CD1c-positive myeloid dendritic cell (primary cell): ENCODE results near the gene GPR146.
A peak's percentile ranks its signal among the peaks of the same experiment; 100 is the strongest.

Experiments
- DNase-seq: peaks from one replicate; pipeline ENCODE4 v3.0.0-alpha.2; 2016; ENCODE audit errors: extremely low spot score

GPR146 gene

DNA sequence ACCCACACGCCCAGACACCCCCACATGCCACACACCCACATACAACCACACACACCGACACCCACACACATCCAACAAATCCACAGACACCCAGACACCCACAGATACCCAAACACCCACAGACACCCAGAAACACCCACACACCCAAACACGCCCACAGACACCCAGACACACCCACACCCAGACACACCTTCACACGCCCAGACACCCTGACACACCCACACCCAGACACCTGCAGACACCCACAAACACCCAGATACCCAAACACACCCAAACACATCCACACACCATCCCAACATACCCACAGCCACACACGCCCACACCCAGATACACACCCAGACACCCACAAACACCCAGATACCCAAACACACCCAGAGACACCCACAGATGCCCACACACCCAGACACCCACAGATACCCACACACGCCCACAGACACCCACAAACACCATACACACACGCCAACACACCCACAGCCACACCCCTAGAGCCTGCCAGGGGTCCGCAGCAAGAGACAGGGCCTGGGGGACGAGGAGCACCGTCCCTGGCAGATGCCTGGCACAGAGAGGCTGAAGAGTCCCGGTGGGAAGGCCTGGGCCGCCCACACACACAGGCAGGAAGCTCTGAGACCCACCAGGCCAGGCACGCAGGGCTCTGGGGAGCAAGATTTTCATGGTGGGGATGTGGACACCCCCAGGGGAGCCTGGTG is 32.9 kb upstream of the GPR146 start:
- DNase-seq: peak; percentile 10

DNA sequence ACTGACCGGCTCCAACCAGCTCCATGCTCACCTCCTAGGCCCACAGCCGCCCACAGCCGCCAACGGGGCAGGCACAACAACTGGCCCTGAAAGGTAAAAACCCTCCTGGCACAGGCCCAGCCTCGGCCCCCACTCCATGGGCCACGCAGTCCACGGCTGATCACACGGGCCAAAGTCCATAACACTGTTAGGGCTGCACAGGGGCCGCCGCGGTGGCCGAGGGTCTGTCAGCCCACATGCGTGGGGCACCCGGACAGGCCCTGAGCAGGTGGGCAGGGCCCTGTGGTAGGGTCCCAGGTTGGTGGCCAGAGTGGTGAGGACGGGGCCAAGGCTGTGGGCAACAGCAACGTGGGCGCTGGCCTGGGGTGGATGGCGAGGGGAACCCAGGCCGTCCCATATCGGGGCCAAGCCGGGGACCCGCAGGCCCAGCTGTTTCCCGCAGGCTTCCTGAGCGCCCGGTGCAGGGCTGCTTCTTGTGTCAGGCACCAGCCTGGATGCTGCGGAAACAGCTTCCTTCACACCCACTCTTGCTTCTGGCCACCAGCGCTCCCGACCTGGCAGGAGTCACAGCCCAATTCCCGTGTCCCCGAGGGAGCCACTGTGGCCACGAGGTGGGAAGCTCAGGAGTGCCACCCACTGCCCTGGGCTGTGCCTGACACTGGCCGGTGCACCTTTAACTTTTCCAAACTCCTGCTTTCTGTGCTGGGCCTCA is 32.2 kb upstream of the GPR146 start:
- DNase-seq: peak; percentile 17

DNA sequence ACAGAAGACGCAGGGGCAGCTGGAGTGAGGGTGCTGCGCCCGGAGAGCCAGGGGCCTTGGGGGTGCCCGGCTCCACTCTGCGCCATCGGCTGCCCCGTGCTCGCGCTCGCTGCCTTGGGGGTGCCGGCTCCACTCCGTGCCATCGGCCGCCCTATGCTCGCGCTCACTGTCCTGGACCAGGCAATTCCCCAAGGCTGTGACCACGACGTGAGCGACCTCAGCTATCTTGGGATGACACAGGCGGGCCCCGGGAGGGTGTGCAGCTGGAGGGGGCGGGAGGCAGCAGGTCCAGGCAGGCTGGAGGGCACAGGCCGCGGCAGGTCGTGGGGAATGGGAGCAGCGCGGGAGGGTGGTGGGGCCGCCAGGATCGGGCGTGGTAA is 31.6 kb upstream of the GPR146 start:
- DNase-seq: no peak

DNA sequence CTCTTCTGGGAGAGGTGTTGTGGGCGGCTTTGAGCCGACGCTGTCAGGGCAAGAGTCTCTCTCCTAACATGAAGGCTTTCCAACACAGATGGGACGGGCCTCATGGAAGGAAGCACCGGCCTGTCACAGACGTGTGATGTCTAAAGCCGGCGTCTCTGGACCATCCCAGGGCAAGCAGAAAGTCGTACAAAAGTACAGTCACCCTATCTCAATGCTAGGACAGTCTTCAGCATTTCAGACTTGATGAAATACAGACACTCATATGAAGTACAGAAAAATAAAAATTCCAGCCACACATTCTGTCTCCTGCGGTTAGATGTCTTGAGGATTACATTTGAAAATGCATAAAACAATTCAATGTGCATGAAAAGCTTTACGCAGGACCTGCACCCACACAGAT is 30.8 kb upstream of the GPR146 start:
- no peak for DNase-seq

DNA sequence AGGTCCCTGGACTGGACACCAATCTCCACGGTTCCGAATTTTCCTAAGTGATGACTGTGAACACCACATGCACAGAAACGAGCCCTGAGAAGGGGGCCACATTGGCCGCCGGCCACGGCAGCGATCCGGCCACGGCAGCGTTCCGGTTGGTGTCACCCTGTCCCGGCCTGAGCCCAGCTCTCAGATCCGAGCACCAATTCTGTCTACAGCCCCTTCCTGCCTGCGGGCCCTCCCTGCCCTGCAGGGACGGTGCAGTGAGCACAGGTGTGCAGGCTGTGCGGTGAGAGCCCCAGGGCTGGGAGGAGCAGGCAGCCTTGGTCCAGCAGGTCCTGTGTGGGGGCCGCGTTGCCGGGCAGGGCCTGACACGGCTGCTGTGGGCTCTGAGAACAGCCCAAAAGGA is 29.7 kb upstream of the GPR146 start:
- DNase-seq: no peak

DNA sequence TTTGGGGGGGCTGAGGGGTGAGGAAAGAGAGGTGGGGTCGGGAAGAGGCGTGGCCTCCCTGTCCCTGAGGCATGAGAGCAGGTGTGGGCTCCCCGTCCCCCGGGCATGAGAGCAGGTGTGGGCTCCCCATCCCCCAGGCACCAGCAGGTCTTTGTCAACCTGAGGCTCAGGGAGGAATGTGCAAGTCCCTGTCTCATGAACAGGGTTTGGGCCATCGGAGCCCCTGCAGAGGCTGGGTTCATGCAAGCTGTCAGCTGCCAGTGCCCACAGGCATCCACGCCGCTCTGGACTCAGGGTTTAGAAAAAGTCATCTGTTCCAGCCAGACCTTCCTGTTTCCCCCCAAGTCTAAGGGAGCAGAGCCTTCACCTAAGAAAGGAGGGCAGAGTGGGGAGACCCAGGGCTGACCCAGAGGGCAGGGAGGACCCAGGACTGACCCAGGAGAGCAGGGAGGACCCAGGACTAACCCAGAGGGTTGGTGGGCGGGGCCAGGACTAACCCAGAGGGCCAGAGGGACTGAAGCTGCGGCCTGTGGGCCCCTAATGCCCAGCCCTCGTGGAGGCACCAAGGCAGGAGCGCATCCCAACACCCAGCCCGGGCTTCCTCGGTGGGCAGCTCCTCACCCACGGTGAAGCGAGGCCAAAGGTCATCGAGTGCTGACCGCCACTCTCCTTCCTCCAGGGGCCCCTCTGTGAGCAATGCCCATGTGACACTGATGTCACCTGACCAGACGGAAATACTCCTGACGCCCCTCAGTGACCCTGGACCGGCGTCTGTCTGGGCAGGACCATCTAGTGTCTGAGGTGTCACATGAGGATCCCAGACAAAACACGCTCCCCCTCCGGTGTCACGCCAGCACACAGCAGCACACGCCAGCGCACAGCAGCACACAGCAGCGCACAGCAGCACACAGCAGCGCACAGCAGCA is 28.9 kb upstream of the GPR146 start:
- peak; percentile 11 for DNase-seq

DNA sequence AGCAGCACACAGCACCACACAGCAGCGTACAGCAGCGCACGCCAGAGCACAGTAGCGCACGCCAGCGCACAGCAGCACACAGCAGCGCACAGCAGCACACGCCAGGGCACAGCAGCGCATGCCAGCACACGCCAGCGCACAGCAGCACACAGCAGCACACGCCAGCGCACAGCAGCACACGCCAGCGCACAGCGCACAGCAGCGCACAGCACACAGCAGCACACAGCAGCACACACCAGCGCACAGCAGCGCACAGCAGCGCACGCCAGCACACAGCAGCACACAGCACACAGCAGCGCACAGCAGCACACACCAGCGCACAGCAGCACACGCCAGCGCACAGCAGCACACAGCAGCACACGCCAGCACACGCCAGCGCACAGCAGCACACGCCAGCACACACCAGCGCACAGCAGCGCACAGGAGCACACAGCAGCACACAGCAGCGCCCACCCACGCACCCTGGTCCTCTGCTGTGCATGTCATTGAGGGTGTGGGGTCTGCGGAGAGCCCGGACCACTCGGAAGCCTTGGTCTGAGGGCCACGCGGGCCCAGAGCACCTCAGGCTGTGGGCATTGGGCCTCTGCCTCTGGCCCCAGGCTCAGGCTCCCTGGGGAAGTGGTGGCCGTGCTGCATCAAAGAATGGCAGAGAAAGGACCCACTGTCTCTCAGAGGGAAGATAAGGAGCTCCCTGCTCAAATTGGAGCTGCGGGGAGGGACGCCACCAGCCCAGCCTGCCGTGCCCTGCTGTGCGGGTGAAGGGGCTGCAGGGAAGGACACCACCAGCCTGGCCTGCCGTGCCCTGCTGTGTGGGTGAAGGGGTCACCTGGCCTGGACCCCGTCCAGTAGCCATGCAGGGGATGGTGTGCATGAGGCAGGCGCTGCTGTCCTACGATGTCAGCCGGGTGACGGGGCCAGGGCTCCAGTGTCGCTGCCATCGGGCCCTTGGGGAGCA is 27.5 kb upstream of the GPR146 start:
- no peak for DNase-seq

DNA sequence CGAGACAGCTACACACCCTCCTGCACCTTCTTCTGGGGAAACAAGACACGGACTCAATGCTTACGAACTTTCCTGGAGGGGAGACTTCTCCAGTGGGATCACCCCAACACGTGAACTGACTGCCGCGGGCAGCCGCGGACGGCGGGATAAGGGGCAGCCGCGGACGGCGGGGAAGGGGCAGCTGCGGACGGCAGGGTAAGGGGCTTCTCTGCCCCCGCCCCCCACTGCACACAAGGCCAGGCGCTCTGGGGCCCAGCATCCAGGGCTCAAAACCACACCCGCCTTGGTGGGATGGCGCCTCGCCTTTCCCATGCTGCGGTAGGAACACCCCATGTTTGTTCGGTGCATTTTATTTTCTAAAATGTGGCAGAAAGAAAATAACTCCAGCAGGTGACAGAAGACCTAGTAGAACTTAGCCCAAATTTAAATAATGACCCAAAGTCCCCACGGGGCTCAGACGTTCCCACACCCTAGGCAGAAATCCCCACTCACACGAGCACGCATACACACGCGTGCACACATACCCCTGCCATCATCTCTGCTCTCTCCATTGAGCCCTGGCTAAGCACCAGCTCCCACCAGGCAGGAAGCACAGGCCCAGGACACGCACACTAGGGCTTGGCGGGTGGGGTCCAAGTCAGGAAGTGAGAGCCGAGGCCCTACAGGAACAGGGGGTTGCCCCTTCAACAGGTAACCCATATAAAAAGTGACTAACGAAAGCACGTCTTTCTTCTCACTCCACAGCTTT is 26.6 kb upstream of the GPR146 start:
- DNase-seq: no peak

DNA sequence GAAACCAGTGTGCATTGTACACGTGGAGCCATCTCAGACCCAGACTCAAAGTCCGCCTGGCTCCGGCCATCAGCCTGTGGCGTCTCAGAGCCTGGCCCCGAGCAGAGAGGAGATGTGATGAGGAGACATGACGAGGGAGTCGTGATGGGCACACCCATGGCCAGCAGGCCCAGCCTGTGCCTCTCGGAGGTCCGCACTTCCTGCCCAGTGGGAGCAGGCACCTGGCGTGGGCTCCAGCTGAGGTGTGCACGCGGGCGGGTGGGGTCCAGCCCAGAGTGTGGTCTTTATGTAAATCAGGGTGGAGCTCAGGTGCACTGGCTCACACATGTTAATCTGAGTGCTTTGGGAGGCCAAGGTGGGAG is 26.0 kb upstream of the GPR146 start:
- DNase-seq: no peak

DNA sequence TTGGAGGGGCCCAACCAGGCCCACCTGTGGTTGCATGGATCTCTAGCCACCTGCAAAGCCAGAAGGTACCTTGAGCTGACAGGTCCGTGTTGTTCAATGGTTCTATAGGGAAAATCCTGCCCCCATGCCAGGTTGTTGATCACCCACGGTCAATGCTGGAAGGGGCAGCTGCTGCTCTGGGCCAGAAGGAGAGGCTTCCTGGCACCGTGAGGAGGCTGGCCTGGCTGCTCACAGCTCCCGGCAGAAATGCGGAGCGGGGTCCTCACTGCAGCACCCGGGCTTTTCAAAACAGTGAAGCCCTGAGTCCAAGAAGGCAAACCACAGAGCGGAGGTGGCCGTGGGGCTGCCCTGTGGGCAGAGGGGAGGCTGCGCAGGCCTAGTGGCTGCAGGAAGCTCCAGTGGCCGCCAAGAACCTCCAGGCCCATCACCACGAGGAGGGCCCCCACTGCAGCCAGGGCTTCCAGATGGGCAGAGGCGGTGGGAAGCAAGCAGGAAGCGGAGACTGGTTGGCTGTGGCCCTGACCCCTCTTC is 25.0 kb upstream of the GPR146 start:
- DNase-seq: no peak

DNA sequence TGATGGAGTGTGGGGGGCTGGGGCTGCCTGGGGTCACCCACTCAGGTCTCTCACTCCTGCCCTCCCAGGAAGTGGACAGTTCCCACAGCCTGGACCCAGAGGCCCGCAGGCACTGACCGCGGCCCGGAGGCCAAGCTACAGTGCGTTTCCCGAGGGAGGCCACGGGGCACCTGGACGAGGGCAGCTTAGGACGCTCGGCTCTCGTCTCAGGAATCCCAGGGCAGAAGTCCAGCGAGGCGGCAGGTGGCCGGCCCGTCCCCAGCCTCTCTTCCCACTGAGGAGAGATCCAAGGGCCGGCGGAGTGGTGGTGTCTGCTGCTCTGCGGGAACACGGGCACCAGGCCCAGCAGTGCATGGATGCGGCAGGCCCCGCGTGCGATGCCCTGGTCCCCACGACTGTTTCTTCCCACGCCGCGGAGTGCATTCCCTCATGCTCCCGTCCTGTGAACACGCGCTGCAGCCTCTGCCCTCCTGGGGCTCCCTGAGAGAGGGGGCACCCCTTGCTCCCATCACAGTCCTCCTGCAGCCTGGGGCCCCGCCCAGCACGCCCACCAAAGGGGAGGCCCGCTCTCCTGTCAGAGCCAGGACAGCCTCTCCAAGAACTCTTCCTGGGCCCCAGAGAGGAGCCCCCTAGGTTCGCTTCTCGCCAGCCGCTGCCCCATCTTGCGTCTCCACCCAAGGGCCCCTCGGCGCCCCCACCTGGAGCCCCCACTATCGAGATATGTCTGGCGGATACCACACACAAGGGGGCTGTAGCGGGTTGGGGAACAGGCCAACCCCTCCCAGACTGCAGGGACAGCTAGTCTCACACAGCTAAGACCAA is 24.3 kb upstream of the GPR146 start:
- no peak for DNase-seq

DNA sequence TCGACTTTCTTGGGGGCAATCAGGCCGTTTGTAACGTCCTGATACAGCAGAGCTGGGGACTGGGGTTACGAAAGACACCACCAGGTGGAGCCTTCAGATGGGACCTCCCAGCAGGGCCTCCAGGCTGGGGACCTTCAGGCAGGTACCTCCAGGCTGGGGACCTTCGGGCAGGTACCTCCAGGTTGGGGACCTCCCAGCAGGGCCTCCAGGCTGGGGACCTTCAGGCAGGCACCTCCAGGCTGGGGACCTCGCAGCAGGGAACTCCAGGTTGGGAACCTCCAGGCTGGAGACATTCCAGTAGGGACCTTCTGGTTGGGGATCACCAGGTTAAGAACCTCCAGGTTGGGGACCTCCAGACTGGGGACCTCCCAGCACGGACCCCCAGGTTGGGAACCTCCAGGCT is 23.5 kb upstream of the GPR146 start:
- DNase-seq: no peak

DNA sequence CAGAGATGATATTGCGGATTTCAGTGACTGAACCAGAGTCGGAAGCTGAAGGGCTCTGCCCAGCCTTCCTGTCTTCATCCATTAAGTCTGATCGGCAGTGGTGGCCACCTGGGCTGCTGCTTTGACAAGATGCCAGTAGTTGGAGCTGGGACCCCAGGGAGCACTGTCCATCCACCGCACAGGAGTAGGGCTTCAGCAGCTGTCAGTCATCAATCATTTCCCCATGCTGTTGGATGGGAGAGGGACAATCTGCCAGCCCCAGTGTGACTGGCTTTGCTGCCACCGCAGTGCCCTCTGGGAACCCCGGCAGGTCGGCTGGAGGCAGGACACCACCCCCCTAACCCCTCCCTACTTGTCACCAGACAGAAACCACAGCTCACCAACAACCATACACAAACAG is 23.0 kb upstream of the GPR146 start:
- no peak for DNase-seq

DNA sequence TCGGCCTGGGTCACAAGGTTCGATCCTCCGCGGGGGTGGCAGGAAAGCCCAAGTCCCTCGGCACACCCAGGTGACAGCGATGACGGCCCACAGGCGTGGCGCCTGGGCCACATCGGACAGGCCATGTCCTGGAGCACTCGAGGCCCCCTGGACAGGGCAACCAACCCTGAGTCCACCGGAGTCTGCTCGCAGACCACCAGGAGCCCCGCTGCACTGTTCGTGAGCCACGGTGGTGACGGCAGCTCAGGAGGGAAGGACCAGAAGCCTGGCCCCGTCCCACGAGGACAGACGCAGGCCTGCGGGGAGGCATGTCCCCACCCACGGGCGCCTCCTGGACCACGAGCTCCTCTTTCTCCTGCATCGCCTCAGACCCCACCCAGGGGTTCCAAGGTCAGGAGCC is 22.4 kb upstream of the GPR146 start:
- DNase-seq: no peak

DNA sequence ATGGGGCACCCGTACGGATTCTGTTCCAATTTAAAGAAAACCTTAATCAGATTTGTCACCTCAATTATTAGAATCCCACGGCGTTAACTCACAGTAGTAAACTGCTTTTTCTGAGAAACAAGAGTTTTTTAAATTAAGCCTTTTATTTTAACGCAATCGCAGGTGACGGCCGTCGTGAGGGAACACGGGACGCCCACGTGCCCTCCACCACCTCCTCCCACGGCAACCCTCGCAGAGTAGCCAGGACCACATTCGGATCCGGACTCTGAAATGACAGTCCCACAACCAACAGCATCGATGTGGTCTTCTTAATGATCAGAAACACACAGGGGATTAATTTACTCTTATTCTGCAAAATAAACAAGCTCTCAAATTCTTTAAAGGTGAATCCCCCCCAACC is 22.0 kb upstream of the GPR146 start:
- no peak for DNase-seq

DNA sequence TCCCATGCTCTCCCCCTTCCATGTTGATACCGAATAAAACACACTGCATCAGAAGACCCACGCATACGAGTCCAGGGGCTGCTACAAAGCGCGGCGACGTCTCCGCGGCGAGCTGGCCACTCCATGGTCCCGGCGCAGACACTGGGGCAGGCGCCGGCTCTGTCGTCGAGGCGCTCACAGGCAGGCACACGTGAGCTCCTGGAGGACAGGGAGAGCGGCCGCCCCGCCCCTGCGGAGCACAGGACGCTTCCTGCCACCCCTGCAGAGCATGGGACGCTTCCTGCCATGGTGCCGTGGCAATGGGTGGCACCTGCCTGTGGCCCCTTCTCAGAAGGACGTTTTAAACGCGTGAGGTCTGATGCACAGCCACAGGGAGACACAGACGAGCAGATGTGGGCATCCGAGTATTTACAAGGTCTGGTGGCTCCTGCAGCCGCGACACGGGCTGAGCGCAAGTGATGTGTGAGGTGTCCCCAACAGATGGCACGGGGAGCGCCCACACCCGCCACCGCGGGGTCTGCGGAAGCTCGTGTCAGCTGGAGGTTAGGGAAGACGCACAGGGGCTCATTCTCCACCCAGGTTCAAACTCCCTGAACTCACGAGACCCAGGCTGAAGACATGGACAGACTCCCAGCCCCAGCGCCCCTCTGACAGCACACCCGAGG is 21.4 kb upstream of the GPR146 start:
- no peak for DNase-seq

DNA sequence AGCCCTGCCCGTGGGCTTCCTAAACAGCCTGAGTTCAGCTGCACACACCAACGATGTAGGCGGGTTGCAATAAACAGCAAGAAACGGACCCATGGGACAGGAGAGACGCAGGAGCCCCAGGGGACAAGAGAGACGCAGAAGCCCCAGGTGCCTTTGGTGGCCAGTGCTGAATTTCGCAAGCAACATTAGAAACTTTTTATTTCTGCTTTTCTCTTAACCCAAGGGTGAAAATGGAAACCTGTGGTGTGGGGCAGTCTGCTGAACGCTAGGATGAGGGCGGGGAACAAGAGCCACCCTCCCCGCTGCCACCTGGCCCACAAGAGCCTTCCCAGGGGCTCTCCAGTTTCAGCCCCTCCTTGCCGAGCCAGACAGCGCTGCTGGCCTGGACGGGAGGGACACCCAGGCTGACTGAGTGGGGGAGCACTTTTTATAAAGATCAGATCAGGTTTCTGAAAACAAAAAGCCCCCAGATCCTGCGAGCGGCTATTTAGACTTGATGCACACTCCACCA is 20.0 kb upstream of the GPR146 start:
- DNase-seq: peak; percentile 24

DNA sequence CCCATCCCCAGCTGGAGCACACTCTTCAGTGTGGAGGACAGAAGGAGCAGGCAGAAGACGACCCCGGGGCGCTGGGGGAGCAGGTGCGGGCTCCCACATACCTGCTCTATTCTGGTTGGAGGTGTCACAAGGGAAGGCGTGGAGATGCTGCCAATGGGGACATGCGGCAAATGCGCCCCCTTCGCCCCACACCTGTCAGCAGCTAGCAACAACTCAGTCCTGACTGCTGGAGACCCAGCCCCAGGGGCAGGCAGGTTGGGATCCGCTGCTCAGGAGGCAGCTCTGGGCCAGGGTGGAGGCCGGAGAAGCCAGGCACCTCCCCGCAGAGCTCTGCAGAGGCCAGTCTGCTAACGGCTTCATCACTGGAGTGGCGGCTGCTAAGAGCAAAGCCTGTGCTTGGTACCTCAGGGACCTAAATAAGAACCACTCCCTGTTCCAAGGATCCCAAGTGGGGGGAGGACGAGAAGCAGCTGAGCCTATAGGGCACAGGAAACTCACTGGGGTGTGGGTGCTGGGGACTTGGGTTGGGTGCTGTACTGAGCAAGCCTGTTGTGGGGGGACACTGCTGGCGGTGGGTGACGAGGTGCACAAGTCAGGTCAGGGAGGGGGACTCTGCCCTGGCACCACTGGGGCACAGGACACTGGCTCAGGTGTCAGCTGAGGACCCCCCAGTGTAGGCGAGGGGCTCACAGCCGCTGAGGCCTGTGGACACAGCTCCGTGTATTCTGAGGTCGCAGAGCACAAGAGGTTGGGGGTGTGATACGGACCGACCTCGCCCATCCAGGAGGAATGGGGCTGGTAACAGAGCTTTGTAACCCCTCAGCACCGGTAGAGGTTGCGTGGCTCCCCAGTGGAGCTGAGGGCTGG is 19.2 kb upstream of the GPR146 start:
- DNase-seq: no peak
